ENCODE data around the gene NEFH.

The NEFH gene

DNA sequence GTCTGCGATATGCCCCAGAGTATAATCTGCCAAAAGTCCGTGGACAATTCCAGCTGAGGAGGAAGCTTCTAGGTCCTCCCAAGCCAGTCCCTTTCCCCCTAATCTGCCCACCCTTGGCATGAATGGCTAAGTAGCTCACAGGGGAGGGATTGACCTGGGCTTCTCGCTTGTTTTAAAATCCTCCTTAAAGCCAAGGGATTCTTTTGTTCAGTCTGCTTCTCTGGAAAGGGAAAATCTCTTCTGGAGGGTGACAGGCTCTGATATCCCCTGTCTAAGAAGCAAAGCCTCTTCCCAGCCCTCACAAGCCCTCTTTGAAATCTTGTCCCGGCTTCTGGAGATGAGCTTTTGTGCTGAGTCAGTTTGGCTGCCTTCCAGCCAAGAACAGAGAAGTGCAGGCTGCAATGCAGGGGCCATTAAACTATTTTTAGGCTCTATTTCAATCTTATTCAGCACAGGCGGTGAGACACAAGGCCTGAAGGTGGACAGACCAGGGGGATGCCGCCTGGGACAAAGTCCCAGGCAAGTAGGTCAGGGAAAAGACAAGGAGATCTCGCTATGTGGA, 23.9 kb downstream of the NEFH start:
- Histone ChIP-seq H3K9ac (ENCODE audit: low read depth, low read length) (peak overlapping the region; percentile 44; the same call in 1 of the 2 replicates), H3K27me3 (ENCODE audit: insufficient read depth, low read length) (no peaks in the 10 kb centered on the region), H3K4me1 (ENCODE audit: insufficient read depth, low read length) (no peaks in the 10 kb centered on the region), H3K36me3 (ENCODE audit: insufficient read depth, low read length) (peaks cover 35% of the 10 kb centered on the region), H3K27ac (ENCODE audit: low read depth, low read length) (0 out of 2 replicates have a peak overlapping the region, but pooled peaks have one; percentile 30), H3K9me3 (ENCODE audit: insufficient read depth, low read depth, low read length) (no peaks in the 10 kb centered on the region), H3K4me3 (ENCODE audit: low read length) (no peak overlapping the region)
- WGBS: 94% methylated on average over 7 of the region's 7 CpGs

DNA sequence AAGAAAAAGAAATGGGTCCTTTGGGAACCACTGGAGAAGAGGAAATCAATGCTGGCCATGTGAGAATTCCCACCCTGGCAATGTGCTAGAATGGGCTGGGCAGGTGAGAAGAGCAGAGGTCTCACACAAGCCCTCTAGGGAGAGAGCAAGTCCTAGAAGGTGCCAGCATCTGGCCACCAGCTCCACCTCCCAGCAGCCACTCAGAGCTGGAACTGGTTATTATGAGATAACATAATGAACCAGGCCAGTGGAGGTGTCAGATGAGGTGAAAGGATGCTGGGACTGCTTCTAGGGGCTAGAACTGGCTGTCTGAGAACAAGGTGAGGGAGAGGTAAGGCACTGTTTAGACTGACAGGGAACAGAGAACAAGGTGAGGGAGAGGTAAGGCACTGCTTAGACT, 29.3 kb downstream of the NEFH start:
- Histone ChIP-seq H3K27me3 (ENCODE audit: insufficient read depth, low read length) (no peaks in the 10 kb centered on the region), H3K36me3 (ENCODE audit: insufficient read depth, low read length) (peaks cover 79% of the 10 kb centered on the region), H3K9ac (ENCODE audit: low read depth, low read length) (no peak overlapping the region), H3K4me3 (ENCODE audit: low read length) (no peak overlapping the region), H3K4me1 (ENCODE audit: insufficient read depth, low read length) (no peaks in the 10 kb centered on the region), H3K9me3 (ENCODE audit: insufficient read depth, low read depth, low read length) (no peaks in the 10 kb centered on the region), H3K27ac (ENCODE audit: low read depth, low read length) (no peak overlapping the region)

DNA sequence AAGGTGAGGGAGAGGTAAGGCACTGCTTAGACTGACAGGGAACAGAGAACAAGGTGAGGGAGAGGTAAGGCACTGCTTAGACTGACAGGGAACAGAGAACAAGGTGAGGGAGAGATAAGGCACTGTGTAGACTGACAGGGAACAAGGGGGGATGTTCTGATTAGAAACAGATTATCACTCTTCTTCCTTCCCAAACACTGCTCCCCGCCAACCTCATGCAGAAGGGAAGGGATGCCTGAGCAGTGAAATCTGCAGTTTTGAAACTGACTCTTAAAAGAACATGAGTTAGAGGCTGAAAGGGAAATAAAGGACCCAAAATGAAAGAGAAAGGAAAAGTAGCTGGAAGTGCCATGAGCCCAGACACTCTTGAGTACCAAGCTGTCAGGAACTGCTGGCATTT, 29.8 kb downstream of the NEFH start:
- no peaks in the 10 kb centered on the region for H3K27me3 ChIP-seq (ENCODE audit: insufficient read depth, low read length)
- no peak overlapping the region for H3K9ac ChIP-seq (ENCODE audit: low read depth, low read length)
- H3K9me3 ChIP-seq (ENCODE audit: insufficient read depth, low read depth, low read length): no peaks in the 10 kb centered on the region
- no peak overlapping the region for H3K27ac ChIP-seq (ENCODE audit: low read depth, low read length)
- H3K4me3 ChIP-seq (ENCODE audit: low read length): no peak overlapping the region
- no peaks in the 10 kb centered on the region for H3K4me1 ChIP-seq (ENCODE audit: insufficient read depth, low read length)
- H3K36me3 ChIP-seq (ENCODE audit: insufficient read depth, low read length): peaks cover 79% of the 10 kb centered on the region
- WGBS: 91% methylated on average over 1 of the region's 1 CpG

- no peaks in the 10 kb centered on the region for H3K4me1 ChIP-seq (ENCODE audit: insufficient read depth, low read length)
- 87% methylated on average over 2 of the region's 2 CpGs for WGBS
Measured at GRCh38 chr22:29510542-29510941, 30.5 kb downstream of the NEFH start.

GRCh38 chr22:29511126-29511862, 31.3 kb downstream of the NEFH start:
- WGBS: 95% methylated on average over 8 of the region's 8 CpGs
- no peak overlapping the region for H3K9ac ChIP-seq (ENCODE audit: low read depth, low read length)
- H3K36me3 ChIP-seq (ENCODE audit: insufficient read depth, low read length): peaks cover 83% of the 10 kb centered on the region

More at GRCh38 chr22:29510542-29510941, 30.5 kb downstream of the NEFH start:
- H3K9me3 ChIP-seq (ENCODE audit: insufficient read depth, low read depth, low read length): no peaks in the 10 kb centered on the region
- no peak overlapping the region for H3K4me3 ChIP-seq (ENCODE audit: low read length)
- H3K27ac ChIP-seq (ENCODE audit: low read depth, low read length): no peak overlapping the region
- peaks cover 82% of the 10 kb centered on the region for H3K36me3 ChIP-seq (ENCODE audit: insufficient read depth, low read length)
- no peaks in the 10 kb centered on the region for H3K27me3 ChIP-seq (ENCODE audit: insufficient read depth, low read length)
- H3K9ac ChIP-seq (ENCODE audit: low read depth, low read length): no peak overlapping the region

DNA sequence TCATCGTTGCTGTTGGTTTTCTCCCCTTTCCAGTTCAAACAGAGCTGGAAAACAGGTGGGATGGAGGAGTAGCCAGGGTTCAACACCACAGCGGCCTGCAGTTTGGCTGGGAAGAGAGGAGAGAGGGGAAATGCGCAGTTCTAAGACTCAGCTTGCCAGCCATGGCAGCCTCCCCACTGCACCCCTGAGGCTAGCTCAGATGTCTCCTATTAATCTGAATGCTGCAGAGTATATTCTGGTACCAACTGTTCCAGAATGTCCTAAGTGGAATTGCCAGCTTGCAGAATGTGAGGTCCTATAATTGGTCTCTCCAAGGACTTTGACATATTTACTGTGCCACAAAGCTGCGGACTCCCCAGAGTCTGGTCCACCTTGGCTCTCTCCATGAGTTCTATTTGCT, 32.0 kb downstream of the NEFH start:
- Histone ChIP-seq H3K4me1 (ENCODE audit: insufficient read depth, low read length) (no peaks in the 10 kb centered on the region), H3K27ac (ENCODE audit: low read depth, low read length) (no peak overlapping the region), H3K36me3 (ENCODE audit: insufficient read depth, low read length) (peaks cover 83% of the 10 kb centered on the region), H3K4me3 (ENCODE audit: low read length) (no peak overlapping the region), H3K27me3 (ENCODE audit: insufficient read depth, low read length) (no peaks in the 10 kb centered on the region), H3K9ac (ENCODE audit: low read depth, low read length) (no peak overlapping the region), H3K9me3 (ENCODE audit: insufficient read depth, low read depth, low read length) (no peaks in the 10 kb centered on the region)
- 79% methylated on average over 4 of the region's 4 CpGs for WGBS

More at GRCh38 chr22:29511126-29511862, 31.3 kb downstream of the NEFH start:
- Histone ChIP-seq H3K9me3 (ENCODE audit: insufficient read depth, low read depth, low read length) (no peaks in the 10 kb centered on the region), H3K4me3 (ENCODE audit: low read length) (no peak overlapping the region), H3K27me3 (ENCODE audit: insufficient read depth, low read length) (no peaks in the 10 kb centered on the region), H3K4me1 (ENCODE audit: insufficient read depth, low read length) (no peaks in the 10 kb centered on the region), H3K27ac (ENCODE audit: low read depth, low read length) (no peak overlapping the region)

GRCh38 chr22:29517215-29517908, 37.3 kb downstream of the NEFH start:
- H3K4me3 ChIP-seq (ENCODE audit: low read length): no peak overlapping the region
- no peak overlapping the region for H3K9ac ChIP-seq (ENCODE audit: low read depth, low read length)
- WGBS: 93% methylated on average over 5 of the region's 5 CpGs
- H3K4me1 ChIP-seq (ENCODE audit: insufficient read depth, low read length): no peaks in the 10 kb centered on the region
- H3K9me3 ChIP-seq (ENCODE audit: insufficient read depth, low read depth, low read length): no peaks in the 10 kb centered on the region
- H3K27ac ChIP-seq (ENCODE audit: low read depth, low read length): no peak overlapping the region
- no peaks in the 10 kb centered on the region for H3K27me3 ChIP-seq (ENCODE audit: insufficient read depth, low read length)
- peaks cover 80% of the 10 kb centered on the region for H3K36me3 ChIP-seq (ENCODE audit: insufficient read depth, low read length)

DNA sequence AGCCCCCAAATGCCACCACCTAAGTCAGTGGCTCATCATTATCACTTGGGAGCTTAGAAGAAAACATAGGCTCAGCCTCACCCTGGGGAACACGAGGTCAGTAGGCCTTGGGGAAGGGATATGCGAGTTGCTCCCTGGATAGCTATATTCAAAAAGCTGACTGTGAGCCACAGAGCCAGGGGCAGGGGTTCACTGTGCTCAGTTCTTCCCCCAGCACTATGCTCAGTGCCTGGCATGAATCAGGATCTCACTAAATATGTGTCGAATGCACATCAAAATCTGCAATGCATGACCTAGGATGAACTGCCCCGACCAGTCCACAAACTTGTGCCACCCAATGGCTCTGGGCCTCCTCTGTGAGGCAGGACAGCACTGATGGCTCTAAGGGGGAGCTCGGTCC, 38.4 kb downstream of the NEFH start:
- WGBS: 95% methylated on average over 5 of the region's 5 CpGs
- Histone ChIP-seq H3K4me3 (ENCODE audit: low read length) (no peak overlapping the region), H3K4me1 (ENCODE audit: insufficient read depth, low read length) (no peaks in the 10 kb centered on the region), H3K27ac (ENCODE audit: low read depth, low read length) (no peak overlapping the region), H3K27me3 (ENCODE audit: insufficient read depth, low read length) (no peaks in the 10 kb centered on the region), H3K36me3 (ENCODE audit: insufficient read depth, low read length) (peaks cover 75% of the 10 kb centered on the region), H3K9me3 (ENCODE audit: insufficient read depth, low read depth, low read length) (no peaks in the 10 kb centered on the region), H3K9ac (ENCODE audit: low read depth, low read length) (no peak overlapping the region)

- 88% methylated on average over 1 of the region's 1 CpG for WGBS
Measured at GRCh38 chr22:29519996-29520395, 40.0 kb downstream of the NEFH start.

GRCh38 chr22:29520851-29521250, 40.8 kb downstream of the NEFH start:
- Histone ChIP-seq H3K9me3 (ENCODE audit: insufficient read depth, low read depth, low read length) (no peaks in the 10 kb centered on the region), H3K27ac (ENCODE audit: low read depth, low read length) (no peak overlapping the region), H3K4me1 (ENCODE audit: insufficient read depth, low read length) (no peaks in the 10 kb centered on the region), H3K36me3 (ENCODE audit: insufficient read depth, low read length) (peaks cover 88% of the 10 kb centered on the region), H3K9ac (ENCODE audit: low read depth, low read length) (no peak overlapping the region), H3K27me3 (ENCODE audit: insufficient read depth, low read length) (no peaks in the 10 kb centered on the region), H3K4me3 (ENCODE audit: low read length) (no peak overlapping the region)
- WGBS: 91% methylated on average over 4 of the region's 4 CpGs

More at GRCh38 chr22:29519996-29520395, 40.0 kb downstream of the NEFH start:
- Histone ChIP-seq H3K9ac (ENCODE audit: low read depth, low read length) (no peak overlapping the region), H3K27ac (ENCODE audit: low read depth, low read length) (no peak overlapping the region), H3K27me3 (ENCODE audit: insufficient read depth, low read length) (no peaks in the 10 kb centered on the region), H3K4me3 (ENCODE audit: low read length) (no peak overlapping the region), H3K9me3 (ENCODE audit: insufficient read depth, low read depth, low read length) (no peaks in the 10 kb centered on the region), H3K36me3 (ENCODE audit: insufficient read depth, low read length) (peaks cover 88% of the 10 kb centered on the region), H3K4me1 (ENCODE audit: insufficient read depth, low read length) (no peaks in the 10 kb centered on the region)

- Histone ChIP-seq H3K4me3 (ENCODE audit: low read length) (no peak overlapping the region), H3K9ac (ENCODE audit: low read depth, low read length) (no peak overlapping the region), H3K27ac (ENCODE audit: low read depth, low read length) (no peak overlapping the region), H3K4me1 (ENCODE audit: insufficient read depth, low read length) (no peaks in the 10 kb centered on the region), H3K9me3 (ENCODE audit: insufficient read depth, low read depth, low read length) (no peaks in the 10 kb centered on the region), H3K36me3 (ENCODE audit: insufficient read depth, low read length) (peaks cover 87% of the 10 kb centered on the region), H3K27me3 (ENCODE audit: insufficient read depth, low read length) (no peaks in the 10 kb centered on the region)
- WGBS: 95% methylated on average over 7 of the region's 7 CpGs
Measured at GRCh38 chr22:29521526-29521925, 41.5 kb downstream of the NEFH start.

Measured in HUES64 (cell line).